Activated naive CD4-positive, alpha-beta T cell treated with anti-CD3 and anti-CD28 coated beads, Interleukin-2, amount 50 U/mL, for 72 hours (primary cell): Measurements from ENCODE around the gene SLC5A12. TPM values are rescaled to one million over a fixed set of nuclear protein-coding genes. Genes with fewer than 3 reads are reported as not detected.
A peak's percentile ranks its signal among the peaks of the same experiment; 100 is the strongest.
"Not testable (repeated sequence)": the region's sequence is repeated elsewhere in the genome, so short reads cannot be mapped to it uniquely, and the experiment has no call there.

ENCODE experiments used
- ATAC-seq, 2 donors: fragments of 150-1000 bp; cut with Tn5 transposase; 2 replicates each; pipeline ENCODE4 v1.10.0; 2021; ENCODE audit warnings: mild to moderate bottlenecking in 2 of 2, moderate library complexity in 2 of 2
- DNase-seq, 2 donors: peaks; one replicate each; pipeline ENCODE4 v3.0.0; 2021 to 2022; ENCODE audit warnings: low spot score in 2 of 2
- H3K27ac Mint-ChIP-seq, 2 donors: one replicate each; pipeline ENCODE4 v1.8.0; 2022; ENCODE audit warnings: mild to moderate bottlenecking in 2 of 2, mixed read lengths in 2 of 2
- H3K36me3 Mint-ChIP-seq, 2 donors: one replicate each; pipeline ENCODE4 v1.8.0; 2022; ENCODE audit warnings: mixed read lengths in 2 of 2
- H3K9me3 Mint-ChIP-seq, 2 donors: one replicate each; pipeline ENCODE4 v1.8.0; 2022; ENCODE audit warnings: mixed read lengths in 2 of 2
- total RNA-seq, 2 donors: library from RNA; stranded (reverse); gene quantifications; one replicate each; pipeline ENCODE4 v1.2.3, GENCODE V29; 2022

SLC5A12 gene
- total RNA-seq, 2 donors from 2014 or later = not detected

DNA sequence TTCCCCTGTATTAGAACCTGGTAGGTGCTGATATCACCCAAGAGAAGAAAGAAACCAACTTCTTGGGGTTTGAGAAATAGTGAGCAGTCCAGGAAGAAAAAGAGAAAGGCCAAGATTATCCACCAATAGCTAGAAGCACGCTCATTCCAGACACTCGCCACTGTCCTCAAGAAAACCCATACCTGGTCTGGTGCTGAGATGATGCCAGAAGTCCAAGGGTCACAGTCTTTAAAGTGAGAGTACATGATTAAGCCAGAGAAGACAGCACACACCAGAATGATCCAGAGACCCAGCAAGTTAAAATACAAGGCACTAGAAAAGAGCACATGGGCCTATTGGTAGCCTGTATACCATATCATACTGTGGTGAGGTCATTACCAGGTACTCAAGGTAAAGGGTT lies 23.6 kb downstream of the SLC5A12 start:
- ATAC-seq (no peak), DNase-seq (no peak)
- peaks cover 0 to 3% of the 10 kb centered on the region in 2 donors for H3K9me3 Mint-ChIP-seq
- H3K36me3 Mint-ChIP-seq = no peaks in the 10 kb centered on the region
- H3K27ac Mint-ChIP-seq = no peak overlapping the region

DNA sequence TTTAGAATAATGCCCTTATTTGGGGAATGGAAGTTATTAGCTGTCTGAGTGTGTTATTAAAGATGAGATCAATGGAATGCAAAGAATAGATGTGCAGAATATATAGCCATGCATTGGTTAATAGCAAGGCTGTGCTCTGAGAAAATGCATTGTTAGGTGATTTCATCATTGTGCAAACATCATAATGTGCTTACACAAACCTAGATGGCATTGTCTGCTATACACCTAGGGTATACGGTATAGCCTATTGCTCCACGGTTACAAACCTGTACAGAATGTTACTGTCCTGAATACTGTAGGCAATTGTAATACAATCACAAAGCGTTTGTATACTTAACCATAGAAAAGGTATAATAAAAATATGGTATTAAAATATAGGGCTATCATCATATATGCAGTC lies 25.5 kb downstream of the SLC5A12 start:
- ATAC-seq (no peak), DNase-seq (no peak)
- Mint-ChIP-seq H3K9me3 (peaks cover 0 to 3% of the 10 kb centered on the region in 2 donors), H3K27ac (no peak overlapping the region), H3K36me3 (no peaks in the 10 kb centered on the region)

DNA sequence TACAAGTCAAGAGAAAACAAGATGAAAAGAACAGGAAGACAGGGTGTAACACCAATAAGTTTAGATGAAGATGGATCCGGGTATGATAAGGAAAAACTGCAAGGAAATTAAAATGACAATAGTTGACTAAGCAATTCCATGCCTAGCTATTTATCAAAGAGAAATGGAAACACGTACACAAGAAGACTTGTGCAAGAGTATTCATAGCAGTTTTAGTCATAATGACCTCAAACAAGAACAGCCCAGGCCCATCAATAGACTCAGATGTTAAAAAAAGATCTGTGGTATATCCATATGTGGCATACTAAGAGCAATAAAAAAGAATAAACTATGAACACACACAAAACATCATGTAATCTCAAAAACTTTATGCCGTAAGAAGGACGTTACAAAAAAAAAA lies 33.2 kb downstream of the SLC5A12 start:
- Mint-ChIP-seq H3K27ac (no peak overlapping the region), H3K36me3 (no peaks in the 10 kb centered on the region)

DNA sequence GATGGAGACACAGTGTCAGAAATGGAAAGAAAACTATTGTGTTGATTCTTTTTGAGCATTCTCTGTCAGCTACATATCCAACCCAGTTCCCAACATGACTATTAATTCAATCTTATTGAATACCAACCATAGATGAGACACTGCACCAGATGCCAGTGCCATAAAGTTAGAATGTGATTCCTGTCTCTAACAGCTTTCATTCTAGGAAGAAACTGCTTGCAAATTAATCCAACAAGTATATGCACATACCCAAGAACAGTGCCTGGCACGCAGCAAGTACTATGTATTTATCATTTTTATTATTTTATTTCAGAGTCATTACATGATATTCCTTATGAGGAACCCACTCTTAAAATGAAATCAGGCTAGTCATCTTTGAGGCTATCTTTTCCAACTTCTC lies 34.5 kb downstream of the SLC5A12 start:
- ATAC-seq (no peak), DNase-seq (no peak)
- Mint-ChIP-seq H3K9me3 (peaks cover 5 to 9% of the 10 kb centered on the region in 2 donors), H3K27ac (no peak overlapping the region), H3K36me3 (no peaks in the 10 kb centered on the region)

More for the DNA sequence above, 33.2 kb downstream of the SLC5A12 start:
- ATAC-seq (no peak), DNase-seq (no peak)
- H3K9me3 Mint-ChIP-seq = peaks cover 5 to 9% of the 10 kb centered on the region in 2 donors

DNA sequence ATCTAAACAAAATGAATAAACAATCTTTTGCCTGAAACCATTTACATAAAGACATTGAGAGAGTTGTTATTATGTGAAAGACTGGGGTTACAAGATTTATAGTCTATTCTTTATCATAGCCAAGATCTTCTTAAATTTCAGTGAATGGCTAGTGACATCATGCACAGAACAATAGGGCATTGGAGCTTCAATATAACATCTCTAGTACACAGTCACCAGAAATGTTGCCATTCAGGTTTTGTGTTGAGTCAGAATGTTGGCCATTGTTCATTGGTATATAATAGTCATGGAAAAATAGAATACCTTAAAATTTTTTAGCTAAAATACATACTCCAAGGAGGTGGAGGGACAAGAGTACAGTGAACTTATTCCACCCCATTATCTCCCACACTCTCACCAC lies 44.3 kb downstream of the SLC5A12 start:
- ATAC-seq = no peak
- Mint-ChIP-seq H3K36me3 (no peaks in the 10 kb centered on the region), H3K27ac (no peak overlapping the region), H3K9me3 (peaks cover 15 to 24% of the 10 kb centered on the region in 2 donors)
- no peak for DNase-seq

DNA sequence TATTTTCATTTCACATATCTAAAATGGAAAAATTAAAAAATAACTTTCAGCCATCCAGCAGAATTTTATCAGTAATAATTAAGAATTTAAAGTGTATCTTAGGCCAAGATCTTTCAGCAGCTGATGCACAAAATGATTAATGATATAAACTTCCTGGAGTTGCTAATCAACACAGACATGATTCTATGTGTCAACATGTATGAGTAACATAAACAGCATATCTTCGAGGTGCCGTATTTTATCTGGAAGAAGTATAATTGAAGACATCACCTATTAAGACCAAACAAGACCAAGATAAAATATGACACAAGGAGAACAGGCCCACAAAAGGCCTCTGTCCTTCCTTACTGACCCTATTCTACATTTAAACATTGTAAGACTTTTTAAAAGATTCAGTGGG lies 45.2 kb downstream of the SLC5A12 start:
- ATAC-seq = no peak
- Mint-ChIP-seq H3K27ac (no peak overlapping the region), H3K36me3 (no peaks in the 10 kb centered on the region)

DNA sequence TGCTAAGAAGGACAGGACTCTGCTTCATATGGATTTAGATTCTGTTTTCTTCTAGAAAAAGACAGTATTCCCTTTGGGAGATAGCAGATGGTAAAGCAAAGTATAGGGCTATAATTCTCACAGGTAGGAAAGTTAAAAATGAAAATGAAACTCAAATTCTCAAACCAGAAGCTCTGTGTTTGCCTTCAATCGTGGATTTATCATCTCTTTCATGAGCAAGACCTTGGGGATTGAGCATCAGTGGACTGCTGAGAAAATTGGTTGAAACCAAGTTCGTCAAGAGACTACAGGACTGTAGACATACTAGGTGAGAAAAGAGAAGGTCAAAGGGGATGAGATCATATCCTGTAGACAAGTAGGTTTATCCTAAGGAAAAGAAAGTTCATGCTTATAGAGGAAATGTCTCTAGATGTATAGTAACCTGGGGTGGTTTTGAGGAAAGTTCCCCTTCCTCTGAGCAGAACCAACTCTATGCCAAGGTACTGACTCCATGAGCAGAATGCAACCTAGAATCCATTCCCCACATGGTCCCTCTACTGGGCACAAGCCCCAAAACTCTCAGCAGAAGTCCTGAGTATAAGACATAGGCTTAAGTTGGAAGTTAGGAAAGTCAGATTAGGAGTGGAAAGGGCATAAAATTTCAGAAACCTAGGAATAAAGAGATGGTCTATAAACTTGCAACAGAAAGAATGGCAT lies 46.5 kb downstream of the SLC5A12 start:
- peaks cover 15 to 27% of the 10 kb centered on the region in 2 donors for H3K9me3 Mint-ChIP-seq
- no peak for ATAC-seq

More for the DNA sequence above, 45.2 kb downstream of the SLC5A12 start:
- peaks cover 15 to 27% of the 10 kb centered on the region in 2 donors for H3K9me3 Mint-ChIP-seq
- DNase-seq = no peak

DNA sequence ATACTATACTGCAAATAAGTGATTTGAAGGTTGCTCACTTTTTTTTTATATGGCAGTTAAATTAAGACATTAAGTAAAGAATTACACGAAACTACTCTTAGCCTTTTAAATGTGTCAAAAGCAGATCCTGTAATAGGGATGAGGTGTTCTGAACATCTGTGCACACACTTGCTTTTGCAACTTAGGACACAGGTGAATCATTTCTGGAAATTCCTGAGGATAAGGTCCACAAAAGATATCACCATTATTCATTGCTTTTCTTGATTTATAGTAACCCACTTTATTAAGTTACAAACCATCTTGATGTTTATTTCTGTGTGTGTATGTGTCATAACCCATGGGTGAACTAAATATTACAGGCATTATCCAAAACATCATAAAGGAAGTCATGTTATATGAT lies 55.9 kb downstream of the SLC5A12 start:
- Mint-ChIP-seq H3K36me3 (no peaks in the 10 kb centered on the region), H3K9me3 (peaks cover 0 to 5% of the 10 kb centered on the region in 2 donors), H3K27ac (no peak overlapping the region)
- DNase-seq (no peak), ATAC-seq (no peak)

More for the DNA sequence above, 46.5 kb downstream of the SLC5A12 start:
- Mint-ChIP-seq H3K36me3 (no peaks in the 10 kb centered on the region), H3K27ac (no peak overlapping the region)
- DNase-seq = no peak

DNA sequence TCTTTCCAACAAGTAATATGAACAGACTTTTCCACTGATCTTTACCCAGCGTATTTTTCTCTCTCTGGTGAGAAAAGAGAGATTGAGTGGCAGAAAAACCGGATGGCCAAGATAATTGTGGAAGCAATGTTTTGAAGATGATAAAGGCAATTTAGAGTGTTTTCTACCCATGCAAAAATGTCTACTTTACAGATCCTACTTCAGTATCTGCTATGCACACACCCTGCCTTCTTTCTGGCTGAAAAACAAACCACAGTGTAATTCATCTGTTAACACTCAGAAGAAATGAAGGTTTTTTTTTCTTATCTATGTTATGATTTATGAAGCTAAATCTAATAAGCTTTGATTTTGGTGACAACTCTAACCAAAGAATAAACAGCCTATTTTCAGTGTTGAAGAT lies 56.8 kb downstream of the SLC5A12 start:
- H3K9me3 Mint-ChIP-seq = peaks cover 0 to 5% of the 10 kb centered on the region in 2 donors
- ATAC-seq (no peak), DNase-seq (no peak)

DNA sequence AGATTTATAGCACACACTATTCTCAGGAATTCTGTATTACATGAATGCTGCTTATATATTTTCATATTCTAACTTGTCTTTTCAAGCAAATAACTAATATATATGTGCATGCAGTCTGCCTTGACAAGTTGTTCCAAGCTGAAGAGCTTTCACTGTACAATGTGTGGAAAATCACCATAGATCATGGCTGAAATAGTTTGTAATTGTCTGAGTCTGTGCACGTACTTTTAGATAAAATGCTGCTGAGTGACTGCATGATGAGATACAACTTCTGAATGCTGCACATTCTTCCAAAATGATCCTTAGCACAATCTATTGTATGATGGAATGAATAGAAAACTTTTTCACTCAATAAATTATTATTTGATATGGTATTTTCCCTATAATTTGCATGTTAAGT lies 58.9 kb downstream of the SLC5A12 start:
- DNase-seq (no peak), ATAC-seq (no peak)
- peaks cover 1 to 5% of the 10 kb centered on the region in 2 donors for H3K9me3 Mint-ChIP-seq
- no peaks in the 10 kb centered on the region for H3K36me3 Mint-ChIP-seq
- H3K27ac Mint-ChIP-seq = no peak overlapping the region

More for the DNA sequence above, 56.8 kb downstream of the SLC5A12 start:
- Mint-ChIP-seq H3K27ac (no peak overlapping the region), H3K36me3 (no peaks in the 10 kb centered on the region)

DNA sequence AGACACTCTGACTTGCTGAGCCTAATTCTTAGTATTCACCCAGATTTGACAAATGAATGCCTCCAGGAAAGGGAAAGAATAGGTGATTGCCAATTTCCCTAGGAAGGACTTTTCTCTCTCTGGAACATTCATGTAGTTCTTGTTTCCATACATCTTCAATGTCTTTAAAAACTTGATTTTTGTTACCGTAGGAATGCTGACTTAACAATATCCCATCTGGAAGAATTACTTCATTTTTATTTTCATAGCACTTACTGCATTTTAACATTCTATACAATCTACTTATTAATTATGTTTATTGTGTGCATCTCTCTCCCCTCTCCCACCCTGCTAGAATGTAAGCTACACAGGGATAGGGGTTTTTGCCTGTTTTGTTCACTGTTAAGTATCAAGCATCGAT lies 66.6 kb downstream of the SLC5A12 start:
- H3K27ac Mint-ChIP-seq = no peak overlapping the region
- H3K36me3 Mint-ChIP-seq = no peaks in the 10 kb centered on the region
- DNase-seq (no peak), ATAC-seq (no peak)
- H3K9me3 Mint-ChIP-seq = peaks cover 0 to 8% of the 10 kb centered on the region in 2 donors

DNA sequence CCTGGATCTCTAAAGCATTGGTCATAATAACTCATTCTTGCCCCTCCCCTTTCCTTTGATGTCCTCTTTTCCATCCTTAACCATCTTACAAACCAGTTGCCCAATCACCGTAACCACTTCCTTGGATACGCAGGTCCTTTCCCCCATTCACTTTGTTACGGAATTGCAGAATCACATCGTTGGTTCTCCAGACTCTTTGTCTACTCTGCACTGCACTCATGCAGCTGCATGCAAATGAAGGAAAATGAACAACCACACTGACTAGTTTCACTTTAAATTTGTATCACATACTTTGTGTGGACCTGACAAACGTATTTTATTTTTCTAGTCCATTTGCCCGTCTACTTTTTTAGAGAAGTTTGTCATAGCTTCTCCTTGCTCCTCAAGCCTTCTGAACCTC lies 69.9 kb downstream of the SLC5A12 start:
- Mint-ChIP-seq H3K36me3 (no peaks in the 10 kb centered on the region), H3K27ac (no peak overlapping the region), H3K9me3 (peaks cover 0 to 5% of the 10 kb centered on the region in 2 donors)
- ATAC-seq = no peak
- no peak for DNase-seq

DNA sequence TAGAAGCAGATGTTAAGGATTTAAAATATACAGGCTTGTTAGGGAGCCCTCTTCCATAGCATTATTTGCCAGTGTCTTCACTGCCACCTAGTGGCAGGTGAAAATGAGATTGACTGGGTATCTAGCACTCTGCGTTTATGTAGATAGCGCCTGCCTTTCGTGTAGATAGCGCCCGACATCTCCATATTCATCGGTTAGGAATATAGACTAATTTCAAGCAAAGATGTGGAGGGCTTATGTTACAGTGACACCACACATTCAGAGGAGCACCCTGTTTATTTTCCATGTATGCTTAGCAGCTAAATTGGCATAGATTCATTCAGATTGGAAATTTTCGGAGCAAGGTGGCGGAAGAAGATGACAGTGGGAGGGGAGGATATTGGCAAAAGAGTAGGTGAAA lies 72.0 kb downstream of the SLC5A12 start:
- Mint-ChIP-seq H3K27ac (no peak overlapping the region), H3K36me3 (no peaks in the 10 kb centered on the region), H3K9me3 (peaks cover 0 to 5% of the 10 kb centered on the region in 2 donors)
- peak in 1 of 2 donors; percentile 63 for ATAC-seq
- DNase-seq = peak in 1 of 2 donors; percentile 28

DNA sequence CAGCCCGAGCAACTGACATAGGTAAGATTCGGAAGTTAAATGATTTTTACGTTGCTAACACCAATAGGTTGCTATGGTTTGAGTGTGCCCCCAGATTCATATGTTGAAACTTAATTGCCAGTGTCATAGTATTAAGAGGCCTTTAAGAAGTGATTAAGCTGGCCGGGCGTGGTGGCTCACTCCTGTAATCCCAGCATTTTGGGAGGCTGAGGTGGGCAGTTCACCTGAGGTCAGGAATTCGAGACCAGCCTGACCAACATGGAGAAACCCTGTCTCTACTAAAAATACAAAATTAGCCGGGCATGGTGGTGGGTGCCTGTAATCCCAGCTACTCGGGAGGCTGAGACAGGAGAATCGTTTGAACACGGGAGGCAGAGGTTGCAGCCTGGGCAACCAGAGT lies 78.5 kb downstream of the SLC5A12 start:
- not testable (repeated sequence) for H3K36me3 Mint-ChIP-seq, ATAC-seq, H3K27ac Mint-ChIP-seq, DNase-seq
- H3K9me3 Mint-ChIP-seq = peaks cover 7 to 13% of the 10 kb centered on the region in 2 donors

DNA sequence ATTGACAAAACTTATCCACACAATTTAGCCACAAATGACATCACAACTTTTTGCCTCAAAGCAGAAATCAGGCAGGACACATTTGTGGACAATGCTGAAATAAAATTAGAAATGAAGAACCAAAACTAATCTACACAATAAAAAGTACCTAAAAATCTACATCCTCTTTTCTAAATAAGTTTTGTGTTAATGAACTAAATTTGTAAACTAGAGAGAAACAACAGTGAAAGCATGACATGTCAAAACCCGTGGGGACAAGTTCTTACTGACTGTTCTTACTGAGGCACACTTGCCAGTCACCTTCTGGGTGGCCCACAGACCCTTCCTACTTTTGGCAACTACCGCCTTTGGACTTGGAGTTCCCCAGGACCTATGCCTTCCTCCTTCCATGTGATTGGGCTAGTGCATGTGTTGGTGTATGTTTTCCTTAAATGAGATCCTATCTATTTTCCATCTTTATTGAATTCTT lies 89.1 kb downstream of the SLC5A12 start:
- no peak for ATAC-seq
- DNase-seq = no peak
- Mint-ChIP-seq H3K9me3 (peaks cover 0 to 3% of the 10 kb centered on the region in 2 donors), H3K36me3 (no peaks in the 10 kb centered on the region), H3K27ac (no peak overlapping the region)

DNA sequence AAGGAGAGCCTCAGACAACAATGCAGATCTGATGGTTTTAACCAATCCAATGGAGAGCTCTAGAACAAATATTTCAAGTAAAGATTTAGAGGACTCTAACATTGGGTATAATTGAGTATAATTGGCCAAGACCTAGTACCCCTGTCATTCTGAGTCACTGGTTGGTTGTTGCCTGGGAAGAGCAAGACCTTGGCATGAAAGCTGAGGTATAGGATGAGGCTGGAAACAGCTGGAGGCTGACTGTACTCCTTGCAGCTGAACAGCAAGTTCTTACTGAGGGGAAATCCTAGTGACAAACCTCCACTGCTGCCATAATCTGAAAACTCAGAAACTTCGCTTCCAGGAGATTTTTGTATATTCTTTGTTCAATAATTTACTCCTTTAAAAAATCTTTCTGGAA lies 95.5 kb downstream of the SLC5A12 start:
- Mint-ChIP-seq H3K27ac (no peak overlapping the region), H3K9me3 (peaks cover under 1 to 12% of the 10 kb centered on the region in 2 donors), H3K36me3 (no peaks in the 10 kb centered on the region)
- DNase-seq (no peak), ATAC-seq (no peak)

DNA sequence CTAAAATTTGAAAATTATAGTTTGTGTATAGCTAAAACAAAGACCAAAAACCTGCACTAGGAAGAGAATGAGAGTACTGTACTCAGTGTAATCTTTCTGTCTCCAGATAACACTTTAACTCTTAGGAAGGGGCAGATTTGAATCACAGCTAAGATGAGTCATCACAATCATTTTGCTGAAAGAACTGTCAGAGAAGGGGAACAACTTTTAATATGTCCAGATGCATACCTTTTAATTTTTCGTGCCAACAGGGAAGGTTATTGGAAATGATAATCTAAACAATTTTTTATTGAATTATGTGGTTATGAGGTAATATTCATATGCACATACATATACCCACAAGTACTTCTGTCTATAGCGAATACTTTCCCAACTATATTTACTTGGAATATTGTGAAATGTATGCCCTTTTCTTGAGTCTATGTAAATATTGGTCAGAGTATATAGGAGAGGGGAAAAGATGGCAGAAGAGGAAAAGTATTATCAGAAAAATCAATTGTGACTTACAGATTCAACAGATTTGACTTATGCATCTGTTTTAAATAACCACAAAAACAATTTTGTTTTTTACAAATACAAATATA lies 98.7 kb downstream of the SLC5A12 start:
- Mint-ChIP-seq H3K36me3 (no peaks in the 10 kb centered on the region), H3K9me3 (peaks cover 6 to 12% of the 10 kb centered on the region in 2 donors), H3K27ac (no peak overlapping the region)
- no peak for ATAC-seq
- DNase-seq = no peak

DNA sequence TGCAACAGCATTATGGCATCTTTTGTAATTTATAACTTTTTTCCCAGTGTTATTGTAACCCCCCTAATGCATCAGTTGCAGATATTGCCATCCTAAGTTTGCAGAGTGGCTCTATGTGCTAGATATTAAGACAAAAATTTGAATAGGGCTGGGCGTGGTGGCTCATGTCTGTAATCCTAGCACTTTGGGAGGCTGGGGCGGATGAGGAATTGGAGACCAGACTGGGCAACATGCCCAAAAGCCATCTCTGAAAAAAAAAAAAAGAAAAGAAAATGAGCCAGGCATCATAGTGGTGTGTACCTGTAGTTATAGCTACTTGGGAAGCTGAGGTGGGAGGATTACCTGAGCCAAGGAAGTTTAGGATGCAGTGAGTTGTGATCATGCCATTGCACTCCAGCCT lies 99.7 kb downstream of the SLC5A12 start:
- Mint-ChIP-seq H3K27ac (no peak overlapping the region), H3K9me3 (peaks cover 7 to 12% of the 10 kb centered on the region in 2 donors), H3K36me3 (no peaks in the 10 kb centered on the region)
- DNase-seq (no peak), ATAC-seq (no peak)
